Measurements from ENCODE around the gene CMKLR1. TPM values are rescaled to one million over a fixed set of nuclear protein-coding genes. Genes with fewer than 3 reads are reported as not detected.
A peak's percentile ranks its signal among the peaks of the same experiment; 100 is the strongest.

CMKLR1 gene
- total RNA-seq, 4 donors from 2014 or later, result 9.7 to 25.4 (median 13.0) TPM

DNA sequence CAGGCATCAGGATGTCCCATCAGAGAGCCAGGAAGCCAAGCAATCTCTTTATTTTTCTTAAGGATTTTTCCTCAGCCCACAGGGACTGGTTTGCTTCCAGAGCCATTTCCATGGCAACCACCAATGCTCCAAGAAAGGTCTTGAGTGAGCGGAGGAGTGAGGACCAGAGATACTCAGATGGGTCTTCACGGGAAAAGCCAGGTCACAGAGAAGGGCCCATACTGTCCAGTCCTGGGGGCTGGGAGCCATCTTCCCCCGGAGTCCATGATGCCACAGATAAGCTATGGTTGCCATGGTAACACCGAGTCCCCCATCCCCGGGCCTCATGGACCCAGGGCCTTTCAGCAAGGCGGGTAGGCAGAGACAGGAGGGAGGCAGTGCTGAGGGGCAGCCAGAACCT, 28.6 kb downstream of the CMKLR1 start:
- WGBS, 2 donors (ENCODE audit: low coverage in 1 of 2), result no CpG with 5 or more reads among the region's 6 CpGs
- no peak for TF ChIP-seq POLR2A (IDR thresholded peaks at IDR 0.05)
- TF ChIP-seq POLR2AphosphoS5 (IDR thresholded peaks at IDR 0.05), result no peak
- TF ChIP-seq, protein P1, sequence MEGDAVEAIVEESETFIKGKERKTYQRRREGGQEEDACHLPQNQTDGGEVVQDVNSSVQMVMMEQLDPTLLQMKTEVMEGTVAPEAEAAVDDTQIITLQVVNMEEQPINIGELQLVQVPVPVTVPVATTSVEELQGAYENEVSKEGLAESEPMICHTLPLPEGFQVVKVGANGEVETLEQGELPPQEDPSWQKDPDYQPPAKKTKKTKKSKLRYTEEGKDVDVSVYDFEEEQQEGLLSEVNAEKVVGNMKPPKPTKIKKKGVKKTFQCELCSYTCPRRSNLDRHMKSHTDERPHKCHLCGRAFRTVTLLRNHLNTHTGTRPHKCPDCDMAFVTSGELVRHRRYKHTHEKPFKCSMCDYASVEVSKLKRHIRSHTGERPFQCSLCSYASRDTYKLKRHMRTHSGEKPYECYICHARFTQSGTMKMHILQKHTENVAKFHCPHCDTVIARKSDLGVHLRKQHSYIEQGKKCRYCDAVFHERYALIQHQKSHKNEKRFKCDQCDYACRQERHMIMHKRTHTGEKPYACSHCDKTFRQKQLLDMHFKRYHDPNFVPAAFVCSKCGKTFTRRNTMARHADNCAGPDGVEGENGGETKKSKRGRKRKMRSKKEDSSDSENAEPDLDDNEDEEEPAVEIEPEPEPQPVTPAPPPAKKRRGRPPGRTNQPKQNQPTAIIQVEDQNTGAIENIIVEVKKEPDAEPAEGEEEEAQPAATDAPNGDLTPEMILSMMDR (IDR thresholded peaks at IDR 0.05), result no peak
- TF ChIP-seq EP300 (IDR thresholded peaks at IDR 0.05), result no peak
- ATAC-seq, result no peak
- Histone ChIP-seq H3K4me1 (peaks cover 0 to 84% (median 31%) of the 10 kb centered on the region in 3 donors), H3K27ac (no peak overlapping the region), H3K9me3 (no peaks in the 10 kb centered on the region), H3K36me3 (no peaks in the 10 kb centered on the region), H3K4me3 (no peak overlapping the region), H3K27me3 (no peaks in the 10 kb centered on the region)

DNA sequence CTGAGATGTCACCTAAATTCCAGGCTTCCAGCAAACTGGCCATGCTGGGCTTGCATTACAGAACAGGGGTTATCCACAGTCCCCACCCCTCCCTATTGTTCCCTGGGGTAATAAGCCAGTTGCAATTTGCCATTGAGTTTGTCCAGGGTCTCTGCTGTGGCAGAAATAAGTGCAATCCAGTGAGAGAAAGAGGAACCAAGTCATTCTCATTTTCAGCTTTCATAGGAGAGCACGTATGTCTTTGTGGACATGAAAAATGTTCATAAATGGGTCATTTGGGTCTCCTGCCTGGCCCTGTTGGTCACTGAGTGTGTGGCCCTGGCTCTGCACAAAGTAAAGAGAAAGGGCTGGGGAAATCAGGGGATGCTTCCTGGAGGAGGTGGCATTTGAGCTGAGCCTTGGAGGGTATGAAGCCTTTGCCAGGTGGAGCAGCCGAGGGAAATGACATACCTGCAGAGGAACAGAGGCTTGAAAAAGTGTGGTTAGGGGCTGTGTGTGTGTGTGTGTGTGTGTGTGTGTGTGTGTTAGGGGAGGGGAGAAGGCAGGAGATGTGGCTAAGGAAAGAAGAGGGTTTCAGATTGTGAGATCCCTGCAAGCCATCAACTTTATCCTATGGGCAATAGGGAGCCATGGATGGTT, 29.3 kb downstream of the CMKLR1 start:
- H3K27ac ChIP-seq, result no peak overlapping the region
- ATAC-seq, result no peak
- H3K36me3 ChIP-seq, result no peaks in the 10 kb centered on the region
- no peaks in the 10 kb centered on the region for H3K9me3 ChIP-seq
- no peak for TF ChIP-seq POLR2AphosphoS5 (IDR thresholded peaks at IDR 0.05)
- TF ChIP-seq, protein P1 (IDR thresholded peaks at IDR 0.05), result no peak
- no peak for TF ChIP-seq EP300 (IDR thresholded peaks at IDR 0.05)
- TF ChIP-seq POLR2A (IDR thresholded peaks at IDR 0.05), result no peak
- no peak overlapping the region for H3K4me3 ChIP-seq
- H3K27me3 ChIP-seq, result no peaks in the 10 kb centered on the region
- 100% methylated on average over 1 of the region's 2 CpGs; no CpG with 5 or more reads in 1 of the 2 donors for WGBS, 2 donors (ENCODE audit: low coverage in 1 of 2)
- H3K4me1 ChIP-seq, result peaks cover 0 to 91% (median 38%) of the 10 kb centered on the region in 3 donors

DNA sequence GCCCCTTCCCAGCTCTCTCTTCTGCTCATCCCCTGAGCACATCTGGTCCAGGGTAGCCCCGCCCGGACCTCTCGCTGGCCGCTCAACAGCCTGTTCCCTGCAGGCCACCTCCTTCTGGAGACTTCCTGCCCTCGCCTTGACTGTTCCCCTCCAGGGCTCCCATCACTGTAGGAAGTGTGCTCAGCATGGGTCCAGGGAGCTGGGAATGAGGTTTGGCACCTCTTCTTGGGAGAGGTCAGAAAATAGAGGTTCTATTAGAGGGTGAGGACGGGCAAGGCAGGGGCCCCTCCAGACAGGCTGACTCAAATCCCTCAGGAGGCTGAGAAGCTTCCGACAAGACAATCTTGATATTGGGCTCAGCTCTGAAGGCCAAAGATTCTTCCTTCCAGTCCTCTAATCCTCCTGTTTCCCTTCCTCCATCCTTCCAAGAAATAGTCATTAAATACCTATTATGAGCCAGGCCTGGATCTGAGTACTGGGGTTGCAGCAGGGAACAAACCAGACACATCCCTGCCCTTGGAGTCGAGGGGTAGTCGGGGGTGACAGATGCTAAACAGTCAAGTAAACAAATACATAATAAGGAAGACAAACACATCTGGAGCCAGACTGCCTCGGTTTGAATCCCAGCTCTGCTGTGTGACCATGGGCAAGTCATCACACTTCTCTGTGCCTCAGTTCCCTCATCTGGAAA, 30.6 kb downstream of the CMKLR1 start:
- Histone ChIP-seq H3K4me1 (peaks cover 0 to 93% (median 48%) of the 10 kb centered on the region in 3 donors), H3K36me3 (no peaks in the 10 kb centered on the region), H3K4me3 (no peak overlapping the region), H3K27ac (peak overlapping the region in 3 of 4 donors; percentile 4 to 31 (median 11)), H3K27me3 (no peaks in the 10 kb centered on the region), H3K9me3 (no peaks in the 10 kb centered on the region)
- 58 to 83% methylated on average over 2 to 8 of the region's 10 CpGs for WGBS, 2 donors (ENCODE audit: low coverage in 1 of 2)
- TF ChIP-seq POLR2AphosphoS5 (IDR thresholded peaks at IDR 0.05), result no peak
- no peak for TF ChIP-seq EP300 (IDR thresholded peaks at IDR 0.05)
- TF ChIP-seq, protein P1 (IDR thresholded peaks at IDR 0.05), result no peak
- no peak for TF ChIP-seq POLR2A (IDR thresholded peaks at IDR 0.05)
- no peak for ATAC-seq

DNA sequence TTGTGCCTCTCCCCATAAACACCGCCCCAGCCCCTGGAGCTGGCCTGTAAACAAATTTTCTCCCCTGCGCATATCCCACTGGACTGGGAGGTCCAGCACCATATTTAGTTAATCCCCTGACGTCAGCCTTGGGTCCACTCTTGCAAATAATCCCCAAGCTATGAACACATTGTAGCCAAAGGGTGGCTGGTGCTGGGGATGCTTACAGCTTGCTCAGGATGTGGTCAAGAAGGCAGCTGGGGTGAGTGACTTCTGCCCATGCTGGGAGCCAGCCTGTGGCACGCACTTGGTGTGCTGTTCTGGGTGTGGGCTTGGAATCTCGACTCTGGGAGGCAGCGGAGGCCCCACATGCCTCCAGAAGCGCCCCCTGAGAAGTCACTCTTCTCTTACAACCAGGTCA, 32.1 kb downstream of the CMKLR1 start:
- Histone ChIP-seq H3K4me1 (peaks cover 0 to 93% (median 47%) of the 10 kb centered on the region in 3 donors), H3K27me3 (no peaks in the 10 kb centered on the region), H3K9me3 (no peaks in the 10 kb centered on the region), H3K36me3 (no peaks in the 10 kb centered on the region), H3K27ac (peak overlapping the region in 3 of 4 donors; percentile 19 to 74 (median 72)), H3K4me3 (no peak overlapping the region)
- ATAC-seq, result no peak
- WGBS, 2 donors (ENCODE audit: low coverage in 1 of 2), result 80 to 81% methylated on average over 2 to 3 of the region's 7 CpGs
- TF ChIP-seq, protein P1 (IDR thresholded peaks at IDR 0.05), result no peak
- no peak for TF ChIP-seq POLR2A (IDR thresholded peaks at IDR 0.05)
- no peak for TF ChIP-seq EP300 (IDR thresholded peaks at IDR 0.05)
- TF ChIP-seq POLR2AphosphoS5 (IDR thresholded peaks at IDR 0.05), result no peak

All from gastroesophageal sphincter (tissue), 4 donors.